Activated CD8-positive, alpha-beta memory T cell treated with anti-CD3 and anti-CD28 coated beads for 1 hour (primary cell): ENCODE results near the gene FZD8.

Source experiments
- DNase-seq, 2 donors: peaks; one replicate each; pipeline ENCODE4 v3.0.0-alpha.2; 2020; ENCODE audit warnings: low read depth in 1 of 2; ENCODE audit errors: extremely low read depth in 1 of 2

The FZD8 gene

DNA sequence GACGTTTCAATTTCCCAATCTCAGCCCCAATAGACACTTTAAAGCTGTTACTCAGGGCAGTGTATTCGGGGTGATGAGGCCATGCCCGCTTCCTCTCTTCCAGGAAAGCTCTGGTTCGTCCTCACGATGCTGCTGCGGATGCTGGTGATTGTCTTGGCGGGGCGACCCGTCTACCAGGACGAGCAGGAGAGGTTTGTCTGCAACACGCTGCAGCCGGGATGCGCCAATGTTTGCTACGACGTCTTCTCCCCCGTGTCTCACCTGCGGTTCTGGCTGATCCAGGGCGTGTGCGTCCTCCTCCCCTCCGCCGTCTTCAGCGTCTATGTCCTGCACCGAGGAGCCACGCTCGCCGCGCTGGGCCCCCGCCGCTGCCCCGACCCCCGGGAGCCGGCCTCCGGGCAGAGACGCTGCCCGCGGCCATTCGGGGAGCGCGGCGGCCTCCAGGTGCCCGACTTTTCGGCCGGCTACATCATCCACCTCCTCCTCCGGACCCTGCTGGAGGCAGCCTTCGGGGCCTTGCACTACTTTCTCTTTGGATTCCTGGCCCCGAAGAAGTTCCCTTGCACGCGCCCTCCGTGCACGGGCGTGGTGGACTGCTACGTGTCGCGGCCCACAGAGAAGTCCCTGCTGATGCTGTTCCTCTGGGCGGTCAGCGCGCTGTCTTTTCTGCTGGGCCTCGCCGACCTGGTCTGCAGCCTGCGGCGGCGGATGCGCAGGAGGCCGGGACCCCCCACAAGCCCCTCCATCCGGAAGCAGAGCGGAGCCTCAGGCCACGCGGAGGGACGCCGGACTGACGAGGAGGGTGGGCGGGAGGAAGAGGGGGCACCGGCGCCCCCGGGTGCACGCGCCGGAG, 34.4 kb downstream of the FZD8 start:
- DNase-seq = no peak

DNA sequence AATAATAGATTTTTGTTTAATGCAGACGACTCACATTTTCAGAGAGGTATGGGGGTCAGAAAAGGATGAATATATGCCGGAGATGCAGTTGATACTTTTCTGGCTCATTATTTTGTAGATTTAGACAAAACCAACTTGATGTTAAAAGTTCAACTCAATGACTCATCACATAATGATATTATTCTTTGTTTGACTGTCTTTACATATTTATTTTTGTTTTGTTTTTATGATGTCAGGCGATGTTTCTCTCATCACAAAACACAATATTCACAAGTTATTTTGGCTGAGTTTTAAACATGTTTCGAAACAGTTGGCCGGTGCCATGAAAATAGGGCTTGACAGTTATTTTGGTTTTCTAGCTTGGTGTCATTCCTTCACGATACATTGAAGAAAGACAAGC, 35.7 kb downstream of the FZD8 start:
- DNase-seq = no peak

DNA sequence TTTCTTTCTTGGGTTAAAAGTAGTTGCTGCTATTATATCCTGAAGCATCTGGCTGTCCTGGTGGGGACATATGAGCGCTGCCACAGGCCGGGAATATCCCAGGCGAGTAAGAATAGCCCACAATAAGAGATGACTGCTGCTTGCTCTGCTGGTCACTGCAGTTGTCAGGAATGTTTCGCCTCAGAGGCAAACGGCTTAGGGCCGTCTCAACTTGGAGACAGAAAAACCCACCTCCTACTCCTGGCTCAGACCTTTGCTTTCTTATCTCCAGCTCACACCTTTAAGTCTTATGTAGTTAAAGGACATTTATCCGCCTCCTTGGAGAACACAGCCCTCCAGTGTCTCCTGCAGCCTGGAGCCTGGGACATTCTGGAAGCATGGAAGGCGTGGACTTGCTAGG, 36.9 kb downstream of the FZD8 start, which contains the start of gene GJD4:
Gene GJD4 (plus strand): TSS at position 151 of the 400 bp plus-strand sequence. CDS start 227 bp downstream, at position 378.
- DNase-seq = no peak

DNA sequence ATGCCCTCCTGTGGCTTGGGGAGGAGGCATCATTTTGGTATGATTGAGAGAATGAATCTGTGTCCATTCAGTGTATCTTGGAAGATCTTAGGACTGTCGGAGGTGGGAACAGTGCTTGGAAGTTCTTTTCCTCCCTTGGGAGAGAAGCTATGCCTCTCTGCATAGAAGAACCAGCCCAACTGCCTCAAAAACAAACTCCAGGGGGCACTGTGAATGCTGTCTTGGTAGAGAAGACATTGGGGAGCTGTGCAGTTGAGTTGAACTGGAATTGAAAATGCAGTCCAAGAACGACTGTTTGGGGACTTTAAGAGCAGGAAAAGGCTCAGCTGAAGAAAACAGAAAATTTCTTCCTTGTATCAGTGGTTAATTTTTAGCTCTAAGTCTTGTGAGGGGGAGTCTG, 41.9 kb downstream of the FZD8 start:
- DNase-seq = no peak

DNA sequence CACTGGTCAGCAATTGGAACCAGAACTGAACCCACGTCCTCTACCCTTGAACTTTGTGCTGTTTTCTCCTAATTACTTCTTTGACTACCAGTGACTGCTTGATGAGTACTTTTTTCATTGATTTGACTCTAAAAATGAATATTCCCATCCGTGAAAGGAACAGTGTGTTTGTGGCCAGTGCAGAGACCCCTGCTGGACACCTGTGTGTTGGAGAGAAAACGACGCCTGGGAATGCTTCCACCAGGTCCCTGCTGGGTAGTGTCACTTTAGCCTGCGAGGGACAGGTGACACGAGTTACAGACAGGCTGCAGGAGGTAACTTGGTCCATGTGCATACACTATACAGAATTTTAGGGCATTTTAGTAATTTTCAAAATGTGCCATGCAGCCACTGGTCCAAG, 43.7 kb downstream of the FZD8 start:
- DNase-seq = no peak

DNA sequence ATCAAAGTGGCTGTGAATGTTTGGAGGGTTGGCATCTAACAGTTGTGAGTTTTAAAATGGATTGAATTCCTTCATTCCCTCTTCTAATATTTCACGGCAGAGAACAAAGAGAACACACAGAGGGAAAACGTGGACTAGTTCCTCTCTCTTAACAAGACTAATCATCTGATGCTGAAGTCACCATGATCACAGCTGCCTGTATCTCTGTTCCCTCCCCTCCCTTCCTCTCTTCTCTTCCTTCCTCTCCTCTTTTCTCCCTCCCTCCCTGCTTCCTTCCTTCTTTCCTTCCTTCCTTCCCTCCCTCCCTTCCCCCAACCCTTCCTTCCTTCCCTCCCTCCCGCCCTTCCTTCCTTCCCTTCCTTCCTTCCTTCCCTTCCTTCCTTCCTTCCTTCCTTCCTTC, 47.0 kb downstream of the FZD8 start:
- DNase-seq = no peak

DNA sequence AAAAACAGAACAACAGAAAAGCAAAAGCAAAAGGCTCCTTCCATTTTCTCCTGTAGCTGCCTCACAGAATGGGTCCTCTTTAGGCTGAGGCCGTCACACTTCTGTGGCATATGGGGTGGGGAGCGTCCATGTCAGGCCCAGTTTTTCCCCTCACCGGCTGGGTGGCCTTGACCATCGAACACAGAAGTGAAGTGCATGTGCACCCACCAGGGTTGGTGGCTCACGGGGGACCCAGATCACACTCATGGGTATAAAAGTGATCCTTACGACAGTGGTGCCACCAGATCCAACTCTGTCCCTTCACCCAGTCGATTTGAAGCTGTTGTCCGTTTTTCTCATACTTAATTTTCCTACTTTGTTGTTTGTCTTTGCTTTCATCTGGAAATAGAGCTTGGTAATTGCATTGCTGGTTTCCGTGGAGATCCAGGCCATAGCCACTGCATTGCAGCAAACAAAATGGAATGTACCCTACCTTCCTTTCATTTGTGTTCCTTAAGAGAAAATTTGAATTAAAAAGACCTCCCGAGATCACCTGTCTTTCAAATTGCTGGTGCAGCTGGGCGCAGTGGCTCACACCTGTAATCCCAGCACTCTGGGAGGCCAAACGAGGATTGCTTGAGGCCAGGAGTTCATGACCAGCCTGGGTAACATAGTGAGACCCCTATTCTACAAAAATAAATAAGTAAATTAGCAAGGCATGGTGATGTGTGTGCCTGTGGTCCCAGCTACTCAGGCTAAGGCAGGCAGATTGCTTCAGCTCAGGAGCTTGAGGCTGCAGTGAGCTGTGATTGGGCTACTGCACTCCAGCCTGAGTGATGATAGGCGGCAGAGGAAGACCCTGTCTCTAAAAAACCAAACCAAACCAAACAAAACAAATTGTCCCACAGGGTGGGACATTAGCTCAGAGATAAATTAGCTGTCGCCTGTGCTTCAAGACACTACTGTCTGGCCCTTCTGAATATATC, 47.7 kb downstream of the FZD8 start:
- no peak for DNase-seq

DNA sequence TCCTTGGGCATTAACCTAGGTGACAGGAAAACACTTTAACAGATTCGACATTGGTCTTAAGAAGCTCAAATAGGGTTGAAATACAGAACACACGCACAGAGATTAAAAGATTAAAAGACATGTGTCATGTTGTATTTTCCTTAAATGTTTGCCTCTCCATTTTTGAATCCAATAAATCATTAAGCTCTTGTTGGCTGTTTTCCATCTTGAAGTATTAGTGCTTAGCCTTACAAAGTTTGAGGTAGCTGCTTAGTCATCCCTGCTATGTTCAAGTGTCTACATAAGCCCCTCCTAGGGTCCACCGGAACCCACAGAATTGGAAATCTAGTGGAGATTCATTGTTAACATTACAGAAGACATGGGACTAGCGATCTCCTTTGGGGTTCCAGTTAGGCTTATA, 49.7 kb downstream of the FZD8 start:
- DNase-seq = no peak

DNA sequence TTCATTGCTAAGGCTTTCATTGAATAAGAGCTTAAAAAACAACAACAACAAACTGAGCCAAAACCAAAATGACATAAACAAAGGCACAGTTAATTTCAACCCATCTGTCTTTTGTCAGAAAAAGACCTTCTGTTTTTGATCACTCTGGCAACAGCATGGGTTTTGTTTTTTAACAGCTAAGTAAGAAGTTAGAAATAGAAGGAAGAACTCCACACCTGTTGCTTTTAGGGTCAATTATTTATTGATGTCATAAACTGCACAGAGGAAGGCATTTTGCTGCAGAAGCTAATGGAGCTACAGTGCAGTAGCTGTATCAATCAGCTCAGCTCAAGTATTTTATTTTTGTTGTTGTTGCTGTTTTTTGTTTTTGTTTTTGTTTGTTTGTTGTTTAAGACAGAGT, 53.3 kb downstream of the FZD8 start:
- DNase-seq = no peak
